GM19193 (cell line): ENCODE results near the gene COLEC11.

ENCODE experiments used
- POLR2A ChIP-seq: IDR thresholded peaks from 4 replicates; pipeline ENCODE4 v1.6.1; 2011; ENCODE audit not compliant: insufficient read depth, insufficient read length; ENCODE audit errors: extremely low read depth

The COLEC11 gene

DNA sequence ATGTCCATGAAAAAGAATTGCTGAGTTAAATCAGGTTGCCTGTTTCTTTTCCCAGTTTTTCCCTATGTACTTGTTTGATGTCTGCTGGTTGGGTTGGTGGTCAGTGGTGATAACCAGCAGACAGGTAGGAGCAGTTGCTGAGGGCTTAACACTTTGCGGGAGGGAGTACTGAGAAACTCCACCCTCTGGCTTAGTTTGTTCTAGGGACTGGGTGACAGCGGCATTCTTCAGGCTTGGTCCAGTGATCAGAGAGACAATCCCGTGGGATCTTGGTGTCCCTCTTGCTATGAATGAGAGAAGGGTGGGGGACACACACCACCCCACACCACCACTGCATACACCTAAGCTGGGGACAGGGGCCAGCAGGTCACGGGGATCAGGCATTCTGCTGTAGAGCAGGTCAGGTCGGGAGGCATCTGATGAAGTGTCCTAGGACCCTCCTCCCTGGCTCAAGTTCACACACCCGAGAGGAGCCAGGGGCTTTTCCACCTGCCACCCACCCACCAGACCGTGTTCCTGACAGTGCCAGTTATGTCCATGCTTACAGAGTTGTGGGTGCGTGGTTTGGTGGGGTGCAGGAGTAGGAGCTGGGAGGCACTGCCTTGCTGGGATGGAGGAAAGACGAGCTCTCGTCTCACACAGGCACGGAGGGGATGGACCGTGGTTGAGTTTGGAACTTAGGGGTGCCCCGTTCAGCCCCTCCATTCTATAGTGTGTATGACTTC lies 41.8 kb downstream of the COLEC11 start:
- no peak for TF ChIP-seq POLR2A

DNA sequence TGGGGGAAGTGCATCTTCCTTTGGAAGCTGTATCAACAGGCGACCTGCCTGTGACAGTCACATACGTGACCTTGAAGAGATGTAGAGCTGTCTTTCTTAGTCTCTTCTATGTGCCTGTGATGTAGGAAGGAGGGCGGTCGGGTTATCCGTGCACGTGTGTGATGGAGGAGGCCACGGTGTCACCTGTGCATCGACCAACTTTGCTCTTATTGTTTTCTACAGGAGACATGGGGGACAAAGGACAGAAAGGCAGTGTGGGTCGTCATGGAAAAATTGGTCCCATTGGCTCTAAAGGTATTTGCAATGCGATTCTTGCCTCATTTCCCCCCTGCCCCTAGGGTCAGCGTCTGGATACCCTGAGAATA lies 42.4 kb downstream of the COLEC11 start:
- no peak for TF ChIP-seq POLR2A

DNA sequence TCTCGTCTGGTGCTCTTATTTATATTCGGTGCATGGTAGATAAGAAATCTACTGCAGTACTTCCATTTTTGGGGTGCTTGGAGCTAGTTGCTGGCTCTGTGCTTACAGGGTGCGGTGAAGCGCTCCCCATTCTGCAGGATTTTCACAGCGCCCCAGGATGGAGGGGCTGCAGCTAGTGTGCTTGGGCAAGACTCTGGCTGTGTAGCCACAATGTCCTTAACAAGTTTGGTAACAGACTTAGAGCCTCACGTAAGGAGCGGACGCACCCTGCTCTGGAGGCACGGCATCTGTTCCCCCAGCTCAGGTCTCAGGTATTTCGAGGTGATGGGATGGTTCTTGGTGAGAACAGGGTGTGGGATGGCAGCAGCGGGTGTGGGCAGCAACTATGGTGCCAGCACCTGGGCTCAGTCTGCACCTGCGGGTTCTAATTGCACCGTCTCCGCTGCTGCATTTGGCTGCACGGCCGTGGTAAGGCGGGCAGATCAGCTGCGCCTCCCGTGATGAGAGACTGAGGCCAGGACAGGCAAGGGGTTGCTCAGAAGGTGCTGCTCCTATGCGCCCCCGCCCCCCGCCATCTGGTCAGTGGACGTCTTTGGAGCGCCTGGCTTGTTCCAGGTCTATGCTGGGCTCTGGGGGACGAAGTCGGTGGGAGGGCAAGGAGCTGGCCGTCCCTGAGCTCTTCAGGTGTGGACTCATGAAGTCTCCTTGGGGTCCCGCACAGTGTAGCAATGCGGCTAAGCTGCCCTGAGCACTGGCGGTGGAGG lies 43.0 kb downstream of the COLEC11 start:
- TF ChIP-seq POLR2A: no peak

DNA sequence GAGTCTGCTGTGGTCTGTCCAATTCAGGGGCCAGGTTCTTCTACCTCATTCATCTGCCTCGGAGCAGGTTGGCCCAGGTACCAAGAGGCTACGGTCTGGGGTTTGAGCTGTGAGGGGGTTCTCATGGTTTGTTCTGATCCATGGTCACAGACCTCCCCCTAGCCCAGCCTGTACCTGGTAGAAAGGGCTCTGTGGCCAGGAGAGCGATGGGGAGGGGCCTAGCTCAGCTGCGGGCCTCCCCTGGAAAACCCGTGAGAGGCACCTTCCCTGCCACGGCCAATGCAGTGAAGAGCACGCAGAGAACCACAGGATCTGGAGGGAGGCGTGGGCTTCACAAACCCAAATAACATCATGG lies 43.5 kb downstream of the COLEC11 start:
- TF ChIP-seq POLR2A: no peak

DNA sequence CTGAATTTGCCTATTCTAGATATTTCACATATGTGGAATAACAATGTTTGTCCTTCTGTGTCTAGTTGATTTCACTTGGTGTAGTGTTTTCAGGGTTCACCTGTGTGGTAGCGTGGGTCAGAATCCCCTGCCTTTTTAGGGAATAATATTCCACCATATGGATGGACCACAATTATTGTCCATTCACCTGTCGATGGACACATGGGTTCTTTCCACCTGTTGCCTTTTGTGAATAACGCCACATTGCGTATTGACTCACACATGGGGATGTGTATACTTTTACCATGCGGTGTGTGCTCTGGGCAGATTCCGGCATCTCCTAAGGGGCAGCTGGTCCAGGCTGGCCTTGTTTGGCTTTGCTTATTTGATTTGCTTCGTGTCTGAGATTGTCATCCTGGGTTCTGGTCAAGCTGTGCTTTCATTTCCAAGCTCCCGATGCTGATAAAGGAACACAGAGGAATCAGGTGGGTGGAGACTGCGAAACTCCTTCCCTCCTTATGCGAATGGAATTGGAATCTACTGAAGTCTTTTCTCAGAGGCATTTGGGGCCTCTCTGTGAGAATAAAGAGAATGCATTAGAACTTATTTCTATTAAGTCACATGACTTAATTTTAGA lies 44.2 kb downstream of the COLEC11 start:
- TF ChIP-seq POLR2A: no peak

DNA sequence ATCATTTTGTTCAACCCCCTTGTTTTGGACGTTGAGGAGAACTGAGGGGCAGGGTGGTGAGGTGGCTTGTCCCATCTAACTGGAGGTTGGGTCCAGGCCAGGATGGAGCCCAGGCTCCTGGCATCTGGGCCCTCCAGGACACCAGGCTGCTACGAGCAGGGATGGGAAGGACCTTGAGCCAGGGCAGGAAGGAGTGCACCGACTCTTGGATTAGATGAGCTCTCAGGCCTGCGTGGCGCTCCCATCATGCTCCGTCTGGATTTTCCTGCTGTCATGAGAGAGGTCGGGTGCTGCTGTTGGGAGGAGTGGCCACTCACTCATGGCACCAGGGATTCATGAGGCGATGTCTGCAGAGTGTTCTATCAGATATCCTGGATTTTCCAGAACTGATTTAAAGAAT lies 44.7 kb downstream of the COLEC11 start:
- TF ChIP-seq POLR2A: no peak

DNA sequence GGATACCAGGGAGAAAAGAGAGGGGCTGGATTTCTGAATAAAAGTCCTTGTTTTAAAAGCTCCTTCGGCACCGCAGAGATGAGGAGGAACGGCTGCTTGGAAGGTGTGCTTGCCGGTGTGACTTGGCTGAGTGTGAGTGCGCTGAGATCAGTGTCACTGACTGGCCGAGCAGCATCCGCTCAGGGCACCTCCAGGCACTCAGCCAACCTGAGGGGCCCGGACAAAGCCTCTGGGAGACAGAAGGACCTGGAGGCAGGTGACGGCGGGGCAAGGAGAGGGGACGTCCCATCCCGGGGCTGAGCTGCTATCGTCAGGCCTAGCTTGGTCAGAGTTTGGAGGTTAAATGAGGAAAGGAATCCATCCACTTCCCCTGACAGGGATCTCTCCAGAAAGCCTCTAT lies 46.3 kb downstream of the COLEC11 start:
- TF ChIP-seq POLR2A: no peak

DNA sequence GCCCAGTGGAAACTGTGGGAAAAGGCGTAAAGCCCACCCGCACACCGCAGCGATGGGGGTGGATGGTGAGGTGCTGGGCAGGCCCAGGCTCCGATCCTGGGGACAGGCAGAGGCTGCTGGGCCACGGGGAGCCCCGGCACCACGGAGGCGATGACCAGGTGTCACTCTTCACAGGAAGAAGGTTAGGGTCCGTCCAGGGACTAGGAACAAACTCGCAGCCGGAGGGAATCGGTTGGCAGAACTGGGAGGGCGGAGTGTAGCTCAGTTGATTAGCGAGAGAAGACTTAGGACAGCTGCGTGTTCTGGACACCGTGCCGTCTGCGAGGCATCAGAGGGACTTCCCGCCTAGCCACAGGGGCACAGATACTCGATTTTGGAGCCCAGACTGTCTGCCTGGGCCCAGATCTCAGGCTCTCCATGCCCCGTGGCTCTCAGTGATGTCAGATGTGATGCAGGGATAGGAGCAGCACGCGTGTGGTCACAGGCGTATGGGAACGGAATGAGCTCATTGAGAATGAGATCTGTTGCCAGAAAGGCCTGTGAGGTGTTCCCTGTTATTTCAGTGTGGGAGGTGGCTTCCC lies 47.0 kb downstream of the COLEC11 start:
- no peak for TF ChIP-seq POLR2A

DNA sequence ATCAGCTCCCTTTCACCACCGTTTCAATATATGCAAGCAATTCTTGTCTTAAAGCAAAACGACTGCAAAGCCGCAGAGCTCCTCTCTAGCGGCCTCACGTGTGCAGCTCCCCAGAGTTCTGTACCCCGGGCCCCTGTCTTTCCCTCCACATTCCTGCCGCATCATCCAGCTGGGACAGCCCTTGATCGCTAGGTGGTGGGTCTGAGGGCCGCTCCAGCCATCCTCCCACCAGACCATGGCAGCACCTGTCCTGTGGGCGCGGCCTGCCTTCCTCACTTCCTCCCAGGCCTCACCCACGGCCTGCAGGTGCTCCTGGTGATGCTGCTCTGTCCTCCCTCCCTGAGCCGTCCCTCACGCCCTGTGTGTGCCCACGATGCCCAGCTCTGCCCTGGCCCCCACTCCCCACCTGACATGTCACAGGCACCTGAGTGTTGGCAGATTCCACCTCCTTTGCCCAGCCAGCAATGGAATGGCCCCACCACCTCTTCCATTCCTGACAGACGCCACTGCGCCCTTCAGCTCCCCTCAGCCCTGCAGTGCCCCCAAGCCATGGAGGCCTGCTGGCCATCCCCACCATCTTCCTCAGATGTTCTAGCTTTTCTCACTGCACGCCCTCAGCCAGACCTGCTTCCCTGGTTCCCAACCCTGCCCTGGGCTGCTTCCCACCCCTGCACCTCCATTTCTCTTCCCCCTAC lies 47.8 kb downstream of the COLEC11 start:
- no peak for TF ChIP-seq POLR2A

DNA sequence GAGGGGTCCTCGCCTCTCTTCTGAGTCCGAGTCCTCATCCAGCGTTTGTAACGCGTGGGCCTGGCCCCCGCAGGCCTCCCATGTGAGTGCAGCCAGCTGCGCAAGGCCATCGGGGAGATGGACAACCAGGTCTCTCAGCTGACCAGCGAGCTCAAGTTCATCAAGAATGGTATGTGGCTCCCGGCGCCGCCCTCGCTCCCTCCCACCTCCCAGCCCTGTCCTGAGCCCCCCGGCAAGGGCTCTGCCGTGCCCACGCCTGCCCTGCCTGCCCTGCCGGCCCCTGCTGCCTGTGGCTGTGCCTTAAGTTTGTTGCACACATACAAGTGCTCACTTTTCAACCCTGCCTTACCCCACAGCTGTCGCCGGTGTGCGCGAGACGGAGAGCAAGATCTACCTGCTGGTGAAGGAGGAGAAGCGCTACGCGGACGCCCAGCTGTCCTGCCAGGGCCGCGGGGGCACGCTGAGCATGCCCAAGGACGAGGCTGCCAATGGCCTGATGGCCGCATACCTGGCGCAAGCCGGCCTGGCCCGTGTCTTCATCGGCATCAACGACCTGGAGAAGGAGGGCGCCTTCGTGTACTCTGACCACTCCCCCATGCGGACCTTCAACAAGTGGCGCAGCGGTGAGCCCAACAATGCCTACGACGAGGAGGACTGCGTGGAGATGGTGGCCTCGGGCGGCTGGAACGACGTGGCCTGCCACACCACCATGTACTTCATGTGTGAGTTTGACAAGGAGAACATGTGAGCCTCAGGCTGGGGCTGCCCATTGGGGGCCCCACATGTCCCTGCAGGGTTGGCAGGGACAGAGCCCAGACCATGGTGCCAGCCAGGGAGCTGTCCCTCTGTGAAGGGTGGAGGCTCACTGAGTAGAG lies 48.7 kb downstream of the COLEC11 start:
- no peak for TF ChIP-seq POLR2A

DNA sequence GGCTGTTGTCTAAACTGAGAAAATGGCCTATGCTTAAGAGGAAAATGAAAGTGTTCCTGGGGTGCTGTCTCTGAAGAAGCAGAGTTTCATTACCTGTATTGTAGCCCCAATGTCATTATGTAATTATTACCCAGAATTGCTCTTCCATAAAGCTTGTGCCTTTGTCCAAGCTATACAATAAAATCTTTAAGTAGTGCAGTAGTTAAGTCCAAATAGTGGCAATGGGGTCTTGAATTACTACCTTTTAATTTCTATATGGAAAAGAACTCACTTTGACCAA lies 49.3 kb downstream of the COLEC11 start:
- no peak for TF ChIP-seq POLR2A

DNA sequence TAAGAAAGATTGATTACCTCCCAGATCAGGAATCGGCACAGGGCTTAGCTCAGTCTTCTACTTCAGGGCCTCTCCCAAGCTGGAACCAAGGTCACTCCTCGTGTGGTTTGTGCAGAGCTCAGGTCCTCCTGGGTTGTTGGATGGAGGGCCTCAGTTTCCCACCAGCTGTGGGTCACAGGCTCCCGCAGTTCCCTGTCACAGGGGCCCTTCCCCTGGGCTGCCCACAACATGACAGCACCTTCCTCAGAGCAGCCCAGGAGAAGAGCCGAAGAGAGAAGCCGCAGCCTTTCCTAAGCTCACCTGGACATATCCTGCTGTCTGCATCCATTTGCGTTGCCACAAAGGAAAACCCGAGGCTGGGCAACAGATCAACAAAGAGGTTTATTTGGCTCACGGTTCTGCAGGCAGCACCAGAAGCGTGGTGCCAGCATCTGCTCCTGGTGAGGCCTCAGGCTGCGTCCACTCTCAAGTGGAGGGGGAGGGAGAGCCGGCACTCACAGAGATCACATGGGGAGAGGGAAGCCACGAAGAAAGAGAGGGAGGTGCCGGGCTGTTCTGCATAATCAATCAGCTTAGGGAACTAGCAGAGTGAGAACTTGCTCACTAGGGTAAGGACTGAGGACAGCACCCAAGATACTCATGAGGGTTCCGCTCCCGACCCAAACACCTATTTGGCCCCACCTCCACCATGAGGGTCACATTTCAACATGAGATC lies 50.1 kb downstream of the COLEC11 start:
- TF ChIP-seq POLR2A: no peak

DNA sequence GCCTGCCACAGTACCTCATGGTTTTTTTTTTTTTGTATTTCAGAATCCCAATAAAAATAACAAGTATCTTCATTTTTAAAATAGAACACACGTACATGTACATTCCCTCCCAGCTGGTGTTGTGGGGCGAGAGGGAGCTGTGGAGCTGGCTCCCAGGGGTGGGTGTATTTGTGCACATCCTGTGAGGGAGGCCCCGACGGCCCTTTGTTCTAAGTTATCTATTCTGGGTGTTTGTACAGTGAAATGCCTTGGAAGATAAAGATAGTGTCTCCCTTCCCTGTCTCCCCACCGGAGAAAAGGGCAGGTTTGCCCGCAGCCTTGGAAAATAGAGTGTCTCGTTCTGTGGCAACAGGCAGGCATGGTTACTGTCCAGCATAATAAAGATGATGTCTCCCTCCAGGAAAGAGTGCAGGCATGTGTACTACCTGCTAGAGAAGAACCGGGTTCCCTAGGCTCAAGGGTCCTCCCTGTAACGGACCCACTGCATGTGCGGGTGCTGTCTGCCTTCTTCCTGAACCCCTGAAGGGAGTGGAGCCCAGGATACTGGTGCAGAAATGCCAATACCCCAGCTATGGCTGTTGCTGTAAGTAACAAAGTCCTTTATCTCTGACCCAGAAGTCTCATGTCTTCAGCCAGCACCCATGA lies 51.0 kb downstream of the COLEC11 start:
- no peak for TF ChIP-seq POLR2A

DNA sequence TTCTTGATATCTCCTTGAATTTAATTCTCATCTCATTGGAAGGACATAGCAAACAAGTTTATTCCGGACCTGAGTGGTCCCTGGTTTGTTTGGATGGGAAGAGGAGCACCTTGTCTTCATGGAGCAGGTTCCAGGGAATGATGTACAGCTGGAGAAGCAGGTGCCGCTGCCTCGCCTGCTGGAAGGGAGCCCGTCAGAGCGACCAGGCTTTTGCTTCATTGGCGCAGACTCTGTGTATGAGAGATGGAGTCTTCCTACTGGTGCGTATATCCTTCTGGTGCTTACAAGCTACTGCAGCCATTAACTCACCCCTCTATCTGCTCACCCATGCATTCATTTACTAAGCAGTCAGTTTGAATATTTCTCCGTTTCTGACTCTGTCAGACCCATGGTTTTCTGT lies 51.5 kb downstream of the COLEC11 start:
- no peak for TF ChIP-seq POLR2A

DNA sequence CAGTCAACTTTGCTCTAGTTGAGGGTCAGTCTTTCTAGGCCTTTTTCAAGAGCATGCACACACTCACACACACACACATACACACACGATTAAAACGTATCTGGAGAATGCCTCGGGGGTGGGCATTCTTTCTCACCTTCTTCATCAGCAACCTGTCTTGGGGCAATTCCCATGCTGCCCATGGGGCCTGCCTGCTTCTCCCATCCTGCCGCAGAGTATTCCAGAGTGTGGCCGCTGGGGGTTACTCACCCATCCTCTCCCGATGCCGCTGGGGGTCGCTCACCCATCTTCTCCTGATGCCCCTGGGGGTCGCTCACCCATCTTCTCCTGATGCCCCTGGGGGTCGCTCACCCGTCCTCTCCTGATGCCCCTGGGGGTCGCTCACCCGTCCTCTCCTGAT lies 52.3 kb downstream of the COLEC11 start:
- TF ChIP-seq POLR2A: no peak
